GM12865 (cell line): ENCODE data around the gene CEP112.

Experiments used
- DNase-seq: peaks from one replicate; pipeline ENCODE4 v3.0.0; 2010; ENCODE audit warnings: low read depth
- H3K4me3 ChIP-seq: 2 replicates; pipeline ENCODE4 v1.5.1; 2011; ENCODE audit warnings: mild to moderate bottlenecking, low read depth, low read length, control low read depth
- CTCF ChIP-seq: IDR thresholded peaks from 2 replicates; pipeline ENCODE4 v1.5.1; 2011; ENCODE audit warnings: low read length, control low read depth, low read depth, inconsistent platforms; ENCODE audit not compliant: insufficient read depth; ENCODE audit errors: missing control alignments

CEP112 gene

GRCh38 chr17:65601145-65601544 is 590.8 kb downstream of the CEP112 start:
- TF ChIP-seq CTCF = no peak
- no peak for DNase-seq

GRCh38 chr17:65600518-65600917 is 591.4 kb downstream of the CEP112 start:
- DNase-seq = no peak
- no peak for TF ChIP-seq CTCF
- no peak overlapping the region for H3K4me3 ChIP-seq

More at GRCh38 chr17:65601145-65601544, 590.8 kb downstream of the CEP112 start:
- H3K4me3 ChIP-seq = no peak overlapping the region

- no peak for TF ChIP-seq CTCF
- DNase-seq = no peak
- no peak overlapping the region for H3K4me3 ChIP-seq
Observed at GRCh38 chr17:65599650-65600049, 592.3 kb downstream of the CEP112 start.

- DNase-seq = no peak
- H3K4me3 ChIP-seq = no peak overlapping the region
- TF ChIP-seq CTCF = no peak
Observed at GRCh38 chr17:65598746-65599145, 593.2 kb downstream of the CEP112 start.

GRCh38 chr17:65595071-65595656 is 596.8 kb downstream of the CEP112 start:
- no peak overlapping the region for H3K4me3 ChIP-seq
- DNase-seq = peak; percentile 5
- no peak for TF ChIP-seq CTCF

- no peak for TF ChIP-seq CTCF
- no peak overlapping the region for H3K4me3 ChIP-seq
- DNase-seq = peak; percentile 10
Observed at GRCh38 chr17:65593855-65594845, 597.8 kb downstream of the CEP112 start.
